ENCODE measurements around the gene LRRC49.
"Not testable (repeated sequence)": the region's sequence is repeated elsewhere in the genome, so short reads cannot be mapped to it uniquely, and the experiment has no call there.

Gene LRRC49

GRCh38 chr15:70923311-70924080 is 30.9 kb downstream of the LRRC49 start:
- DNase-seq (ENCODE audit: low spot score) = no peak

GRCh38 chr15:70926914-70927313 is 34.3 kb downstream of the LRRC49 start:
- not testable (repeated sequence) for DNase-seq (ENCODE audit: low spot score)

GRCh38 chr15:70931821-70932220 is 39.2 kb downstream of the LRRC49 start:
- no peak for DNase-seq (ENCODE audit: low spot score)

GRCh38 chr15:70932397-70932796 is 39.8 kb downstream of the LRRC49 start:
- DNase-seq (ENCODE audit: low spot score) = no peak

GRCh38 chr15:70933411-70933810 is 40.8 kb downstream of the LRRC49 start:
- DNase-seq (ENCODE audit: low spot score) = no peak

GRCh38 chr15:70935631-70936030 is 43.0 kb downstream of the LRRC49 start:
- no peak for DNase-seq (ENCODE audit: low spot score)

GRCh38 chr15:70936326-70936725 is 43.7 kb downstream of the LRRC49 start:
- DNase-seq (ENCODE audit: low spot score) = no peak

GRCh38 chr15:70943285-70943684 is 50.7 kb downstream of the LRRC49 start:
- DNase-seq (ENCODE audit: low spot score) = not testable (repeated sequence)

- DNase-seq (ENCODE audit: low spot score) = no peak
Observed at GRCh38 chr15:70947351-70948335, 55.0 kb downstream of the LRRC49 start.

GRCh38 chr15:70950953-70951352 is 58.3 kb downstream of the LRRC49 start:
- DNase-seq (ENCODE audit: low spot score) = no peak

GRCh38 chr15:70954171-70954570 is 61.5 kb downstream of the LRRC49 start:
- no peak for DNase-seq (ENCODE audit: low spot score)

- no peak for DNase-seq (ENCODE audit: low spot score)
Observed at GRCh38 chr15:70954733-70955132, 62.1 kb downstream of the LRRC49 start.

- DNase-seq (ENCODE audit: low spot score) = no peak
Observed at GRCh38 chr15:70955151-70955550, 62.5 kb downstream of the LRRC49 start.

- DNase-seq (ENCODE audit: low spot score) = no peak
Observed at GRCh38 chr15:70956201-70956995, 63.8 kb downstream of the LRRC49 start.

- no peak for DNase-seq (ENCODE audit: low spot score)
Observed at GRCh38 chr15:70962084-70962483, 69.5 kb downstream of the LRRC49 start.

- no peak for DNase-seq (ENCODE audit: low spot score)
Observed at GRCh38 chr15:70963199-70963598, 70.6 kb downstream of the LRRC49 start.

GRCh38 chr15:70964058-70964457 is 71.4 kb downstream of the LRRC49 start:
- DNase-seq (ENCODE audit: low spot score) = no peak

GRCh38 chr15:70964686-70965085 is 72.1 kb downstream of the LRRC49 start:
- no peak for DNase-seq (ENCODE audit: low spot score)

GRCh38 chr15:70967646-70968045 is 75.0 kb downstream of the LRRC49 start:
- no peak for DNase-seq (ENCODE audit: low spot score)

- DNase-seq (ENCODE audit: low spot score) = peak; percentile 0
Observed at GRCh38 chr15:70974004-70974832, 81.6 kb downstream of the LRRC49 start.

GRCh38 chr15:70976851-70977250 is 84.2 kb downstream of the LRRC49 start:
- DNase-seq (ENCODE audit: low spot score) = no peak

Data from globus pallidus (tissue), 1 donor.